Neural progenitor cell (in vitro differentiated cells): Measurements from ENCODE around the gene OR13C3. TPM values are rescaled to one million over a fixed set of nuclear protein-coding genes. Genes with fewer than 3 reads are reported as not detected.

Experiments used
- DNase-seq: peaks from one replicate; pipeline ENCODE4 v3.0.0-alpha.2; 2016; ENCODE audit warnings: low spot score
- H2AFZ ChIP-seq: fragments of 200-600 bp; sonication (generic); replicated peaks from 2 replicates; pipeline ENCODE4 v1.6.1; 2016; ENCODE audit warnings: antibody characterized with exemption
- H3F3A ChIP-seq: fragments of 200-600 bp; sonication (generic); 2 replicates; pipeline ENCODE4 v1.6.1; 2016; ENCODE audit warnings: antibody characterized with exemption, low read depth
- H3K27ac ChIP-seq: fragments of 200-600 bp; sonication (generic); 2 replicates; pipeline ENCODE4 v1.5.1; 2016; ENCODE audit warnings: mild to moderate bottlenecking
- H3K27me3 ChIP-seq: fragments of 200-600 bp; sonication (generic); 2 replicates; pipeline ENCODE4 v1.6.1; 2016; ENCODE audit warnings: mild to moderate bottlenecking, moderate library complexity
- H3K36me3 ChIP-seq: fragments of 200-600 bp; sonication (generic); 2 replicates; pipeline ENCODE4 v1.5.1; 2016
- H3K4me1 ChIP-seq: fragments of 200-600 bp; sonication (generic); 2 replicates; pipeline ENCODE4 v1.6.1; 2016; ENCODE audit warnings: mixed run types
- H3K4me2 ChIP-seq: fragments of 200-600 bp; sonication (generic); 2 replicates; pipeline ENCODE4 v1.6.1; 2016
- H3K4me3 ChIP-seq: fragments of 200-600 bp; sonication (generic); 2 replicates; pipeline ENCODE4 v1.5.1; 2016
- H3K79me2 ChIP-seq: fragments of 200-600 bp; sonication (generic); 2 replicates; pipeline ENCODE4 v1.6.1; 2016; ENCODE audit warnings: low read depth
- H3K9ac ChIP-seq: fragments of 200-600 bp; sonication (generic); 2 replicates; pipeline ENCODE4 v1.6.1; 2016
- H3K9me3 ChIP-seq: fragments of 200-600 bp; sonication (generic); 2 replicates; pipeline ENCODE4 v1.5.1; 2016; ENCODE audit warnings: low read depth
- H4K20me1 ChIP-seq: fragments of 200-600 bp; sonication (generic); 2 replicates; pipeline ENCODE4 v1.6.1; 2016; ENCODE audit warnings: low read depth
- H3K27ac Mint-ChIP-seq: 3 replicates; pipeline ENCODE4 v1.8.0; 2021; ENCODE audit warnings: mixed read lengths
- H3K27me3 Mint-ChIP-seq: 2 replicates; pipeline ENCODE4 v1.8.0; 2022; ENCODE audit warnings: low read depth, mild to moderate bottlenecking, inconsistent platforms, moderate library complexity, mixed read lengths; ENCODE audit not compliant: insufficient read depth
- H3K36me3 Mint-ChIP-seq: 3 replicates; pipeline ENCODE4 v1.8.0; 2021; ENCODE audit warnings: mixed read lengths
- H3K4me1 Mint-ChIP-seq: 3 replicates; pipeline ENCODE4 v1.8.0; 2021; ENCODE audit warnings: mixed read lengths
- H3K4me3 Mint-ChIP-seq: 3 replicates; pipeline ENCODE4 v1.8.0; 2021; ENCODE audit warnings: mild to moderate bottlenecking, moderate library complexity, mixed read lengths
- H3K9me3 Mint-ChIP-seq: 3 replicates; pipeline ENCODE4 v1.8.0; 2020; ENCODE audit warnings: mixed read lengths
- CTCF ChIP-seq: fragments of 200-600 bp; sonication (generic); IDR thresholded peaks from 2 replicates; pipeline ENCODE4 v1.5.1; 2017; ENCODE audit warnings: antibody characterized with exemption, mild to moderate bottlenecking
- EZH2 ChIP-seq: fragments of 200-600 bp; sonication (generic); IDR thresholded peaks from 2 replicates; pipeline ENCODE4 v1.6.1; 2017; ENCODE audit warnings: antibody characterized with exemption, mild to moderate bottlenecking, moderate library complexity
- total RNA-seq: library from RNA; depleted of rRNA; stranded (reverse); fragments of >200 nt; gene quantifications from 2 replicates; pipeline ENCODE4 v1.2.3, GENCODE V29; 2015; ENCODE audit warnings: low replicate concordance

Gene OR13C3
- total RNA-seq, 1 donor from 2014 or later: not detected

GRCh38 chr9:104494808-104495207 is 41.8 kb downstream of the OR13C3 start:
- H3K4me3 Mint-ChIP-seq: no peak overlapping the region
- H4K20me1 ChIP-seq: no peaks in the 10 kb centered on the region
- no peak overlapping the region for H3K27ac ChIP-seq

More at GRCh38 chr9:104494808-104495207, 41.8 kb downstream of the OR13C3 start:
- Histone ChIP-seq H3K9me3 (no peaks in the 10 kb centered on the region), H3K36me3 (no peaks in the 10 kb centered on the region), H3K4me2 (no peak overlapping the region), H3K79me2 (no peaks in the 10 kb centered on the region), H3K9ac (no peak overlapping the region), H3F3A (no peaks in the 10 kb centered on the region), H3K27me3 (no peaks in the 10 kb centered on the region), H3K4me1 (no peaks in the 10 kb centered on the region), H2AFZ (no peak overlapping the region), H3K4me3 (no peak overlapping the region)
- peak; percentile 9 for DNase-seq
- H3K27me3 Mint-ChIP-seq: no peaks in the 10 kb centered on the region
- no peaks in the 10 kb centered on the region for H3K36me3 Mint-ChIP-seq
- no peaks in the 10 kb centered on the region for H3K9me3 Mint-ChIP-seq
- H3K27ac Mint-ChIP-seq: no peak overlapping the region
- TF ChIP-seq CTCF: peak; percentile 55
- TF ChIP-seq EZH2: no peak
- H3K4me1 Mint-ChIP-seq: no peaks in the 10 kb centered on the region

Other genes with a start within 250 kb of the OR13C3 start
- gene OR13F1, start 32.6 kb downstream of the OR13C3 start, total RNA-seq: not detected in 2 replicates
- gene OR13C4, start 9.6 kb downstream of the OR13C3 start, total RNA-seq: not detected in 2 replicates
- not detected in 2 replicates for gene OR13C8, start 32.3 kb upstream of the OR13C3 start, total RNA-seq
- gene OR13C5, start 62.6 kb upstream of the OR13C3 start, total RNA-seq: 0.25 TPM in 1 of 2 replicates, not detected in the other
- gene OR13C2, start 68.8 kb upstream of the OR13C3 start, total RNA-seq: not detected in 2 replicates
- not detected in 2 replicates for gene OR13C9, start 81.3 kb upstream of the OR13C3 start, total RNA-seq
- not detected in 2 replicates for gene OR13D1, start 157.7 kb upstream of the OR13C3 start, total RNA-seq
- gene NIPSNAP3A, start 210.8 kb upstream of the OR13C3 start, total RNA-seq: 31.9 and 55.3 TPM in 2 replicates
- gene NIPSNAP3B, start 227.3 kb upstream of the OR13C3 start, total RNA-seq: 1.3 and 2.1 TPM in 2 replicates